Stimulated activated CD4-positive, alpha-beta T cell treated with anti-CD3 and anti-CD28 coated beads, Interleukin-12 subunit alpha, Interleukin-12 subunit beta, amount 100 ng/mL, for 4 hours (primary cell): Measurements from ENCODE around the gene PLCH2.

Experiments used
- DNase-seq: peaks from one replicate; pipeline ENCODE4 v3.0.0-alpha.2; 2020

The PLCH2 gene

GRCh38 chr1:2517966-2518365, 41.9 kb downstream of the PLCH2 start:
- no peak for DNase-seq

GRCh38 chr1:2518528-2518927, 42.4 kb downstream of the PLCH2 start:
- DNase-seq, result no peak

DNA sequence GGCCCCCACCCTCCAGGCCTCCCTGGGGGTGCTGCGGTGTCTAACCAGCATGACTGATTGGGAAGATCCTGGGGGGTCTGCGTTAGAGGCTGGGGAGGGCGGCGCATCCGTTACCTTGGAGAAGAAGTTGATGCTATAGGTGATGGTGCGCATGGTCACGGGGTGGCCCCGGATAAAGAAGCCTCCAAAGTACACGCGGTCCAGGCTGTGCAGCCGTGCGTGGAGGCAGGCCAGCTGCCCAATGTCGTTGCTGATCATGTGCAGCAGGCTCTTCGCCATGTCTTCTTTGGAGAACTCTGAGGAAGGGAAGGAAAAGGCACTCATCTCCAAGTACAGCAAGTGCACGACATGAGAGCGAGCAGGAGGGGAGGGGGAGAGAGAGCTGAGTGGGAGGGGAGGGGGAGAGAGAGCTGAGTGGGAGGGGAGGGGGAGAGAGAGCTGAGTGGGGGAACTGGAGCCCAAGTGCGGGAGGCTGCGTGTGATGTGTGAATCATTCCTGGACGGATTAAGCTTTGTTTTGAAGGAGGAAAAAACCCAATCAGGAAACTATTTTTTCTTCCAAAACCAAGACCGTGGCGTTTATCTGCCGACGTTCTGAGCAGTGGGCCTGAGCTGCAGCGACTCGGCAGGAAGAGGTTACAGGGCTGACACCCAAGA, 43.1 kb downstream of the PLCH2 start:
- no peak for DNase-seq

GRCh38 chr1:2519729-2520128, 43.6 kb downstream of the PLCH2 start:
- DNase-seq, result no peak

GRCh38 chr1:2520206-2520605, 44.1 kb downstream of the PLCH2 start:
- DNase-seq, result no peak

DNA sequence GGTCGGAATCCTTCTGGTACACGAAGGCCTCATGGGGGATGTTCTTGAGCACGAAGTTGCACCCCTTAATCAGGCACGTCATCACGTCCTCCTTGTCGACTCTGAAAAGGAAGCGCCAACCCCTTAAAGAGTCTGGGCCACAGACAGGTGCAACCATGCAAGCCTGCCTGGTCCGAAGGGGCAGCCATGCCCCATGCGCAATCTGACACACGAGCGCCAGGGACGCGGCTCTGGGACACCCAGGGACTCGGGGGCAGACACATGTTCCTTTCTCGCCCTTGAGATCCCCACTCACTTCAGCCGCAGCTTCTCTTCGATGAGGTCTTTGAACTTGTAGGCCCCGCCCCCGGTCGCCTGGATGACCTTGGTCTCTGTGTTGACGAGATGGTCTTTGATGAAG, 44.7 kb downstream of the PLCH2 start:
- no peak for DNase-seq

GRCh38 chr1:2522230-2522629, 46.1 kb downstream of the PLCH2 start:
- DNase-seq, result no peak

DNA sequence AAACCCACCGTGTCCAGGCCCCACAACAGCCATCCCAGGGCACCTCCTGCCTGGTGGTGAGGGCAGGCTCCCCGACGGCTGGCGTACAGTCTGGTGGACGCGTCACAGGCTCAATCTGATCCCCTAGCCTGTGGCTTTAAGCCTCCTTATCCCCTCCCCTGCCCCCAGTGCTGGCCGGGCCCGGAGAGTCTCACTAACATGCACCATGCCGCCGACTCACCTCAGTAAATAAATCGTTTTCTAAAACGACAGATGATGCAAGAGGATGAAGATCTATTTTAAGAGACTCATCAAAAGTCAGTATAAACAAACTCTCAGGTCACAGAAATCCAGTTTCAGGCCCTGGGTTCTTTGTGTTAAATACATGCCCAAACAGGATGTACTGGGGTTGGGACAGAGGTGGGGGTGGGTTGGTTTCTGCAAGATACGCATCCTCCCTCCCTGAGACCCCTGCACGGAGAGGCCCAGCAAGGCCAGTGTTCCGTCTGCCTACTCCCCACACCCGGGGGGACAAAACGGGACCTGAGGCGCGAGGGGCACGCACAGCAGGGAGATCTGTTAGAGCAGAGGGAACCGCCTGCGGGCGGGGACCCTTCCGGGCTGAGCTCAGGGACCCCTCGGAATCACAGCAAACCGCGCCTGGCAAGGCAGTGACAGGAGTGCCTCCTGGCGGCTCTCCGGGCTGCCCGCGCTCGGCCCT, 47.3 kb downstream of the PLCH2 start:
- DNase-seq, result no peak

DNA sequence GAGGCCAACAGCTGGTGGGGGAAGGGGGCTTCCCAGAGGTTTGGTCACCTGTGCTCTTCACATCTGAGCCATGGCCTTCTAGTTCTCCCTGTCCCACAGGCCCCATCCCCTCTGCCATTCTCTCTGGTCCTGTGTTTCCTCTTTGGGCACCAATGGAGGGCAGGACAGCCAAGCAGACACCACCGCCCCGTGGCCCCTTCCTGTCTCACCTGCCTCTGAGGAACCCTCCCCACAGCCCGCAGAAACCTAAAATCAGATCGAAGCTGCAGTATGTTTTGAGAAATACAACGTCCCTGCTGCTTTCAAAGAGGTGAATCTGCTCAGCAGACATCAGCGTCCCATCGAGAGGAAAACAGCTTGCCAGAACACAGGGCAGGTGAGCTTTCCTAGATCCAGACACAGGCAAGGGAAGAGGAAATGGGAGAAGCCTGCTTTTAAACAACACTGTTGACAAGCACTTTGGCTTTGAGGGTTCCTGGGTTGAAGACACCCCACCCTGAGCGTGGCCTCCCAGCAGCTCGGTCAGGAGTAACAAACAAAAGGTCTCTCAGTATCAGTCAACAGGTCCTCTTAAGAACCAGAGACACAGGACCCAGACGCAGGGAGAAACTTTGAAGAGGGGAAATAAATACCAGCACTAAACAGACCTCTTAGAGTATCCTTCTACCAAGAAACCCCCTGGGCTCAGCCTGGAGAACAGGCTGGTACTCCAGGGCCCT, 48.0 kb downstream of the PLCH2 start:
- no peak for DNase-seq

DNA sequence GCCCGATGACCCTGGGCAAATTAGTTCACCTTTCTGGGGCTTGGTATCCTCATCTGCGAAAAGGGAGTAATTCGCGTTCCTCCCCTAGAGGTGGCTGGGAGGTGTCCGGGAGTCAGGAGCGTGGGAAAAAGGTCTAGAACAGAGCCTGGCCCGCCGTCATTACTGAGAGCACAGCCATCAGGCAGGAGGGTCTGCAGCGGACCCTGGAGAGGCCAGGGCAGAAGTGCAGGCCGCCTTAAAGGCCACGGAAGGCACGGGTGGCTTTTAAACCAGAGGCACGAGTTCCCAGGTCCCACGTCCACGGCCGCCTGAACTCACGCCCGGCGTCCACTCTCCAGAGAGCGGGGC, 49.5 kb downstream of the PLCH2 start:
- DNase-seq, result no peak

DNA sequence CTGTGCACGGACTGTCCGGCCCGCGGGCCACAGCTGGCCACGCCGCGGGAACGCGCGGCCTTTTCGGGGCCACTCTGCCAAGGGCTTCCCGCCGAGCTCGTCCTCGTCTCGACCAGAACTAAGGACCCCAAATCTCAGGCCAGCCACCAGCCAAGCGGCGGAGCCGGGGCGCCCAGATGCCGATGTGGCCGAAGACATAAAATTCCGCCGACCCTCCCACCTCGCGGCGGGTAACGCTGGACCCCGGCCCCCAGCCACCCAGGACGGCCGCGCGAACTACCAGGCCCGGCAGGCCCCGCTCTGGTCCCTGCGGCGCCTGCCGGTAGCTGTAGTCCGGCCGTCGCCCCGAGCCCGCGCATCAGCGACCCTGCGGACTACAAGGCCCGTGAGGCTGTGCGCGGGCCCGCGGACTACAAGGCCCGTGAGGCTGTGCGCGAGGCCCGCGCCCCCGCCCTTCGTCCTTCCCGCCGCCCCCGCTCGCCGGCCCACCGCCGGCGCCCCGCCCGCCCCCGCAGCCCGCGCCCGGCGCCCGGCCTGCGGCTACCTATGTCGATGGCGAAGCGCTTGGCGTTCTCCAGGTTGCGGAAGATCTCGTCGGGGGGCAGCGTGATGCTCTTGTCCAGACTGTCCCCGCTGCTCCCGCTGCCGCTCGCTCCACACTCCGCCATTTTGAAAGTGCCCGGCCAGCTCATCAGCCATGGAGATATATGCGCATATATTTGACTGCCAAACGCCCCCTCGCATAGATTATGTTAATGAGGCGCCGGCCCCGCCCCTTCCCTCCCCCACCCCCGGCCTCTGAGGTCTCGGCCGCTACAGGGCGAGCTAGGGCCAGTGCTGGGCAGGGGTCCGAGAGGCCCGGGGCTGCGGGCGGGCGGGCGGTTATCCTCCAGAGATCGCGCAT, 50.1 kb downstream of the PLCH2 start, which contains the start of gene PANK4:
Gene PANK4 (minus strand): TSS at position 677 of the 904 bp plus-strand sequence. CDS start 9 bp downstream, at position 668.
- peak; percentile 87 for DNase-seq

- DNase-seq, result peak; percentile 49
Observed at GRCh38 chr1:2526824-2527555, 50.9 kb downstream of the PLCH2 start.

GRCh38 chr1:2527556-2527860, 51.4 kb downstream of the PLCH2 start:
- no peak for DNase-seq

DNA sequence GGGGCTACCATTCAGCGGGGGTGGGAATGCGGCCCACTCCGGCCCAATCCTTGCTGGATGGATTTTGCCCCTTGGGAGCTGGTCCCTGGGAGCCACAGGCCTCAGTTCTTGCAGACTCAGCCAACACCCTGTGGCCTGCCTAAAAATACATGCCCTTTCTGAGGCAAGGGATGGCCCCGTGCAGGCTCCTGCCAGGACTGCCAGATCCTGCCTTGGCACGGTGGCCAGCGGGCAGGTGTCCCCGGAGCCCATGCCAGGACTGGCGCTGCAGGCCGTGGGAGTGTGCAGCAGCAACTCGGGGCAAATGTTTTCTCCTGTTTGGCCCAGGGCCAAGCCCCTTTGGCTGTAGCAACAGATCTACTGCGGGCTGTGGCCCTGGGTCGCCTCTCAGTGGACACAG, 51.9 kb downstream of the PLCH2 start:
- DNase-seq, result no peak

DNA sequence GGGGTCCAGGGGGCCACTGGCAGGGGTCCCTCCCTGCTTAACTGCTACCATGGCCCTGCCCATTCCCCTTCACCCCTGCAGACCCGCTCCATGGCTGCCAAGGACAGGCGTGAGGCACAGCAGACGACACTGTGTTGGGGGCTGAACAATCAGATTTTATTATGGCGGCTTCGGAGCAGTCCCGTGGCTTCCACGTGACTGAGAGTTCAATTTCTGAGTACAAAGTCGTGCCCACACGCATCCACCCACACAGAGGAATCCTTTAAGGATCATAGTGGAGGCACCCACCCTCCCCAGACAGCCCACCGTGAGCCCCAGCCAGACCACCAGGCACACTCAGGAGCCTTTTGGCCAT, 52.5 kb downstream of the PLCH2 start:
- DNase-seq, result no peak

- peak; percentile 56 for DNase-seq
Observed at GRCh38 chr1:2528966-2529783, 53.1 kb downstream of the PLCH2 start.

DNA sequence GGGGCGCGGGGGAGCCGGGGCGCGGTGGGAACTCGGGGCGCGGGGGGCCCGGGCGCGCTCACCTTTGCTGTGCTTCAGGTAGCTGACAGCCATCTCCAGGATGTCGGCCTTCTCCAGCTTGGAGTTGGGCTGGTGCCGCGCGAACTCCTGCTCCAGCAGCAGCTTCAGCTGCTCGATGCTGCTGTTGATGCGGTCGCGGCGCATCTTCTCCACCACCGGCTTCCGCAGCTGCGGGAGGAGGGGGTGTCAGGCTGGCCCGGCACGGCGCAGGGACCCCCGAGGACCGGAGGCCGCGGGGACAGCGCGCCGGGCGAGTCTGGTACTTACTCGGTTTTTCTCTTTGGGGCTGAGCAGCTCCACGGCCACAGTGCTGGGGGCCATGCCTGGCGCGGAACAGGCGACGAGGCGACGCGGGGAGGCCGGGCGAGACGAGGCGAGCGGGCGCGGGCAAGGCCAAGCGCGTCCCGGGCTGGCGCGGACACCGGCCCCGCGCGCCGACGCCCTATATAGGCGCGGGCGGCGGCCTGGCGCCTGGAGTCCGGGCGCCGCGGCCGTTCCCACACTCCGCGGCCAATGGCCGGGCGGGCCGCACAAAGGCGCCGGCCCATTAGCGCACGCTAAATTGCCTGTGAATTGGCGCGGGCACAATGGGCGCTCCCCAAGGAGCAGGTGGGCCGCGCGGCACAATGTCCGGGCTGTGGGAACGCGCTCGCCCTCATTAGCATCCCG, 53.9 kb downstream of the PLCH2 start, which contains the start of gene HES5:
Gene HES5 (minus strand): TSS at position 480 of the 729 bp plus-strand sequence. CDS start 99 bp downstream, at position 381.
- no peak for DNase-seq

DNA sequence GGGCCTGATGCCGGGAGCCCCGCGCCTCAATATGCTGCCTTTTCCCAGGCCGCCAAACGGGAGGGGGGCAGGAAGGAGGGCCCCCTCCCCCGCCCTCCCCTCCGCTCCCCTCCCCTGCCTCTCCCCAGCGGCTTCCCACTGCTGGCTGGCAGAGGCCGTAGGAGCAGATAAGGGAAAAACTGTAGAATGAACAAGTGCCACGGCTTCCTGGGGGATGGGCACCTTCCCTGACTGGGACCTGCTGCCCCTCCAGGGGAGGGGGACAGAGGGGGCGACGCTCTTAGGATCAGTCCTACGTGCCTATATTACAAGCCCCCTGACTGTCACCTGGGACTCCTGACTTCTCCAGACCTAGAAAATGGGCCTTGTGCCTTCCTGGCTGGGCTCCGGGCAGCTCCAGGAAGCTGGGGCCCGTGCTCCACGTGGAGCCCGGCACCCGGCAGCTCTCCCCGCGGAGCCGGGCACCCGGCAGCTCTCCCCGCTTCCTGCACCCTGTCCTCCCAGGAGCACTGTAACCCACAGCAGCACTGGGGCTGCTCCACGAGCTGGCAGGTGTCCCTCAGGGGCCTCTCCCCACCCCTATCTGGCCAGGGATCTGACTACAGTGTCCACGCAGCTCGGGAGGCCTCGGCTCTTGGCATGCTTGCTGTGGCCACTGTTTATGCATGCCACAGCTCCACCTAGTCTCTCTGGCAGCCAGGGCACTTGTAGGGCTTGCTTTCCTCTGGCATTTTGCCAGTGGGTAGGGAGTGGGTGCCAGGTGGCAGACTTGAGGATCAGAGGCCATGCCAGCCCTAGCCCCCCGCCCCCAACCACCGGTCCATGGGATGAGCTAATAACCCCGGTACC, 54.6 kb downstream of the PLCH2 start:
- DNase-seq, result no peak

DNA sequence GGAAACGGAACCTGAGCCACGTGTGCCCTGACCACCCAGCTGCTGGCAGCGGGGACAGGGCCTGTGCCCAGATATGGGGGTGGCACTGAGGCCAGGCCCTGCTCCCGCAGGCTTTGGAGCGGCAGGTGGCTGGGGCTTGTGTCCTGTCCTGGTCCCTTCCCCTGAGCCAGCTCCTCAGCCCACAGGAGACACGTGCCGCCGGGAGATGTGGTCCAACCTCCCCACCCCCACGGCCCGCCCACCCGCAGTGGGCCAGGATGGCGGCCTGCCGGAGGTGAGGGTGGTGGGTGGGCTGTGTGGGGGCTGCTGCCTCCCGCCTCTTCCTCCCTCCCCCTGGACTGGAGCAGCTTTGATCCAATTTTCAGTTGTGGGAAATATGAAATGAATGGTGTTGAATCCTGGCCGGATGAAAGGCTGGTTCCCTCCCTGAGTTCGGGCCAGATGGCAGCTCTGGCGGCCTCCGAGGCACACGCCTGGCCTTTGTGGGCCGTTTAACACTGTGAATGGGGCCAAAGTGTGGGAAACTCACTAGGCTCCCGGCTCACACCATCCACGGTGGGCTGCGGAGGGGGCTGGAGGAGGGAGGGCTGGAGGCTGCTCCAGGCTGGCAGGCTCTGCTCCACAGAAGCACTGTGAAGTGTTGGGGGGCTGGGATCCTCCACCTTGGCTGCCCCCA, 56.5 kb downstream of the PLCH2 start:
- DNase-seq, result no peak
